Hindlimb muscle (tissue), 1 donor: ENCODE data around the gene VPS4A. TPM values are rescaled to one million over a fixed set of nuclear protein-coding genes. Genes with fewer than 3 reads are reported as not detected.

ENCODE experiments used
- DNase-seq: peaks from one replicate; pipeline ENCODE4 v3.0.0-alpha.2; 2013
- polyA plus RNA-seq: library from polyadenylated mRNA; unstranded; fragments of 120-200 nt; gene quantifications from one replicate; pipeline ENCODE4 v1.2.1, GENCODE V29; 2013; ENCODE audit not compliant: insufficient read length

VPS4A gene
- polyA plus RNA-seq, 1 donor, result 41.0 TPM

GRCh38 chr16:69307091-69307490 lies 4.1 kb upstream of the VPS4A start:
- DNase-seq, result no peak

- DNase-seq, result no peak
Measured at GRCh38 chr16:69307856-69308255, 3.3 kb upstream of the VPS4A start.

GRCh38 chr16:69309316-69309715 lies 1.8 kb upstream of the VPS4A start:
- DNase-seq, result no peak

DNA sequence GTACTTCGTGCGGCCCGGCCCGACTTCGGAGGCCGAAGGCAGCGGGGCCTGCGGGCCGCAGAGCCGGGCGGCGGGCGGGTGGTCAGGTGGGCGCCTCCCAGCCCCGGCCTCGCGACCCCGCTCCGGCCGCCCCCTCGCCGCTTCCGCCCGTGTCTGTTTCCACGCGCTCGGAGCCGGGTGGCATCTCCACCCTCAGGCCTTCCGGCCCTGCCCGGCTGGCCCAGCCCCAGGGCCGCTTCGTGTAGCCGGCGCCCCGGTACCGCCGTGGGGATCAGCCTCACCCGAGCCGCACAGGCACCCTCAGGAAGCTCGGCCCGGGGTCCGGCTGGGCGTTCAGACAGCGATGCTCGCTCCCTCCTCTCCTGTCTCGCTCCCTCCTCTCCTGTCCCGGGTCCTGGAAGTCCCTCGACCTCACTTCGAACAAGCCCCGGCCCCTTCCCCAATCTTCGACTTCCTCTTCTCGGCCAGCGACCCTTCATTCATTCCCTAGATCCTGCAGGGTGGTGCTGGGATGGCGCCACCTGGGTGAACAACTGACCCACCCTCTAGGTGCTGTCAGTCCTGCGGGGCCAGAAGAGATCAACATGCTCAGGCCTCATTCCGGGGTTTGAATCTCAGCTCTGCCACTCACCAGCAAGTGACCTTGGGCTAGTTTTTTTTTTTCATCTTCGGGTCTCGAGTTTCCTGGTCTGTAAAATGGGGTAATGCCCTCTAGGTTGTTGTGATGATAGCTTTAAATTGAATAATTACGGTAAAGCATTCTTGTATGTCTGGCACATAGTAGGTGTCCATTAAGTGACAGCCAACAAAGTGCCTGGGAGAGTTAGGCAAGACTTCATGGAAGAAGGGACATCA lies 610 bp downstream of the VPS4A start:
- DNase-seq, result peak; percentile 26

- DNase-seq, result no peak
Measured at GRCh38 chr16:69313469-69313868, 2.3 kb downstream of the VPS4A start.

DNA sequence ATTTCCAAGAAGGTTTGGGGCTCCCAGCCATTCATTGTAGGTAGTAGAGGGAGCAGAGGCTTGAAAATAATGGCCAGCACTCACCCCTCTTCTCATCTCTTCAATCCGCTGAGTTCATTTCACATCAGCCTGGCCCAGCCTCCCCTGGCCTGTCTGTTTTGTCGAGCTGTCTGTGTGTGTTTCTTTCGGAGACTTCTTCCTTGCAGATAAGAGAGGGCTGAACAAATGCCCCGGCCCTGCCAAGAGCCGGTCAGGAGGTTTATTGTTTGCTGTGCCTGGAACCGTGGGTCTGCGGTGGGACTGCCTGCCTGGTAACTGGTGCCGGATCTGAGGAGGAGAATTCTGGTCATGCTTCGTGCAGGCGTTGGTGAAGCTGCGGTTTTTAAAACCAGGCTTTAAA lies 3.4 kb downstream of the VPS4A start:
- no peak for DNase-seq

GRCh38 chr16:69315486-69316311 lies 4.5 kb downstream of the VPS4A start:
- DNase-seq, result no peak

DNA sequence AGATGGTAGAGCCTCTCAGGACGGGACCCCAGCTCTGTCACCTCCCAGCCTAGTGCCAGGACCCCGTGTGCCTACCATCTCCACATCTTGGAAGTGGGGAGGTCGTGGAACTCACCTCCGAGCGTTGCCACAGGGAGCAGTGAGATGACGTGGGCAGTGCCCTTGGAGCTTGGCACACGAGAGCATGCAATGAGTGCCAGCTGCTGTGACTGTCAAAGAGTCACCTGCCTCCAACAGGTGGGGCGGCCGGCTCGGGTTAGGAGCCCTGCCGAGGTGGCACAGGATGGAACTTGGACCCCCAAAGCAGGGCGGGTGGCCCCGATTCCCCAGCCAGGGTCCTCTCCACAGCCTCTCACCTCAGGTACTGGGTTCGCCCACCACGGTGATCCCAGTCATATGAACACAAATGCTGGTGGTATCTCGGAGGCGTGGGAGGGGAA lies 5.5 kb downstream of the VPS4A start:
- no peak for DNase-seq

- DNase-seq, result no peak
Measured at GRCh38 chr16:69318177-69318910, 7.2 kb downstream of the VPS4A start.

DNA sequence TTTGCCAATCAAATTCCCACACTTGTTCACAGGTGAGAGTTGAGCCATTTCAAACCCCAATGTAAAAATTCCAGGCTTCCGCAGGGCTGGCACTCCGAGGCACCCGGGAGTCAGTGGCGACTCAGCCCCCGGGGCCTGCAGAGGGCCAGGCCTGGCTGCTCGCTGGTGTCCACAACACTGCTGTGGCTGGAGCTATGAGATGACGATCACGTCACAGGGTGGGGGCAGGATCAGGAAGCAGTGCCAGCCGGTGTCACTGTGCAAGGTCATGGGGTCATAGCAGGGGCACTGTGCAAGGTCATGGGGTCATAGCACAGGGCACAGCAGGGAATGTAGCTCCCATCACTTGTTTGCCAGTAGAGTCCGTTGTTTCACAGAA lies 7.8 kb downstream of the VPS4A start:
- no peak for DNase-seq

GRCh38 chr16:69319381-69319780 lies 8.2 kb downstream of the VPS4A start:
- DNase-seq, result no peak

DNA sequence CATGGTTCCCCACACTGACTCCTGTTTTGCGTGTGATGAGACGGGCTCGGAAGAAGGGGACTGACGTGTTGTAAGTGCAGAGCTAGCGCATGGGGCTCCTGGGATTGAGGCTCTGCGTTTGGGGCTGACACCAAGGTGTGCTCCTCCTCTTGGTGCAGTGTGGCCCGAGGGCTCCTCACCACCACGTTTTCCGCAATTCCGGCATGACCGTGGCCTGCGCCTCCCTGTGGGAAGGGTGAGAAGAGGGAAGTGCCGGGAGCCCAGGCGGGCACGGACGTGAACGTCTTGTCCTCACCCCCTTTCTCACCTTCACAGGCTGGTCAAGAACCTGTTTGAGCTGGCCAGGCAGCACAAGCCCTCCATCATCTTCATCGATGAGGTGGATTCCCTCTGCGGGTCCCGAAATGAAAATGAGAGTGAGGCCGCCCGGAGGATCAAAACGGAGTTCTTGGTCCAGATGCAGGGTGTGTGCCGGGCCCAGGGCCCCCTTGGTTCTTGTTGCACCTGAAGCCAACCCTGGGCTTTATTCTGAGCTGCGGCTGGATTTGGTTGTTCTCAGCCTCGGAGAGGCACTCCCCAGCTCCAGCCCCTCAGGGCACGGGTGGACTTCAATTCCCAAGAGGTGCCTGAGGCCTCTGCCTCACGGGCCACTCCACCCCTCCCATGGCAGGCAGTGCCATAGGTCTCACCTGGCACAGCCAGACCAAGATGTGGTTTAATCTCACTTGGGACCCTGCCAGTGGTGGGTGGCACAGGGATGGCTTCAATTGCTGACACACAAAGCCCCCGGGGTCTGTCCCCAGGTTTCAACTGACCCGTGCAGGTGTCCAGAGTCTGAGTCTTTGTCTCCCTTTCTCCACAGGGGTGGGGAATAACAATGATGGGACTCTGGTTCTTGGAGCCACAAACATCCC lies 8.9 kb downstream of the VPS4A start:
- no peak for DNase-seq

- no peak for DNase-seq
Measured at GRCh38 chr16:69320740-69321073, 9.6 kb downstream of the VPS4A start.

DNA sequence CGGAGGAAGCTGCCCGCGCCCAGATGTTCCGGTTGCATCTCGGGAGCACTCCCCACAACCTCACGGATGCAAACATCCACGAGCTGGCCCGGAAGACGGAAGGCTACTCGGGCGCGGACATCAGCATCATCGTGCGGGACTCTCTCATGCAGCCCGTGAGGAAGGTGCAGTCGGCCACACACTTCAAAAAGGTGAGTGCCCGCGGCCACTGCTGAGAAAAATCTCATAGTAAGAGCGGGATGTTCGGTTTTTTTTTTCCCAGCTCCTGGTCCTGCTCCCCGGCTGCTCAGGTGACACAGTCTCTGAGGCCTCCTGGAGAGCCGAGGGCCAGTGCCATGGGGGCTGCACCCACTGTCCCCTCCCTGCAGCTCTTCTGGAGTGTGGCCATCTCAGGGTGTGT lies 9.9 kb downstream of the VPS4A start:
- no peak for DNase-seq

GRCh38 chr16:69322343-69322742 lies 11.2 kb downstream of the VPS4A start:
- DNase-seq, result no peak

DNA sequence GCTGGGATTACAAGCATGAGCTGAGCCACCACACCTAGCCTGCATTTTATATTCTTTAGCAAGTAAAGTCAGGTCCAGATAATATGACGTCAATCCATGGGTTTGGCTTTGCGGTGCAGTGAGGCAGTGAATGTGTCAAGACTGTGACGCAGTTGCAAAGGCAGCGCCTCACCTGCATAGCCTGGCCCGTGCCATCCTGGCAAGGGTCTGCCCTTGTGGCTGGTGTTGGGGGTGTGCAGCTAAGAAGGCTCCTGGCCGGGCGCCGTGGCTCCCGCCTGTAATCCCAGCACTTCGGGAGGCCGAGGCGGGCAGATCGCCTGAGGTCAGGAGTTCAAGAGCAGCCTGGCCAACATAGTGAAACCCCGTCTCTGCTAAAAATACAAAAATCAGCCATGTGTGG lies 12.3 kb downstream of the VPS4A start:
- DNase-seq, result no peak

- no peak for DNase-seq
Measured at GRCh38 chr16:69324013-69324531, 12.9 kb downstream of the VPS4A start.

- no peak for DNase-seq
Measured at GRCh38 chr16:69324585-69325253, 13.6 kb downstream of the VPS4A start.

GRCh38 chr16:69325784-69326171 lies 14.6 kb downstream of the VPS4A start:
- DNase-seq, result no peak

DNA sequence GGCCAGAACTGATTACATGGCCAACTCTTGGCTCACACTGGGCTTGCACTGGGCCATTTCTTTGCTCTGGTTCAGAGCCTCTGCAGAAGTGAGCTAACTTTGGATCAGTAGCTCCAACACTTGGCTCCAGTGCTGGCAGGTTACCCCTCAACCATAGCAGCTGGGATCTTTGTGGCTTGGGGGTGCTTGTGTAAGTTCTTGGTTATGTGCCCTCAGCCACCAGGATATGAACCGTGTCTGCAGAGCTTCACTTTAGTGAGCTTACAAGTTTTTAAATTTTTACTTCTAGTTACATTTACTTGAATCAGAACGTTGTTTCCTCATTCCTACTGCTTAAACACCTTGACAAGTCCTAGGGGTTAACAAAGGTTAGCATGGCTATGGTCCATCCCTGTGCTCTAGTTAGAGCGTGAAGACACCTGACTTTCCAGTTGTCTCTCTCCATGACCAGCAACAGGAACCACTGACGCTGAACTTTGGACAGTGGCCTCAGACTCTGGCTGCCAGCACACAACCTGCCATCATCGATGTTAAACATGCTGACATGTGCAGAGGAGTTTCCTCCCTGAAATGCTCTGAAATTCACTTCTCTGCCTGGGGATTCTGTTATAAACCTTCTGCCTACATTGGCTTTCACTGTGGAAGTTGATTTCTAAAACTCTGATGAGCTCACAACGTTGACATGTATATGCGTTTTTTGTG lies 15.2 kb downstream of the VPS4A start:
- DNase-seq, result no peak
